Lung (tissue), 12 donors: ENCODE results near the gene TMEM178B. TPM values are rescaled to one million over a fixed set of nuclear protein-coding genes. Genes with fewer than 3 reads are reported as not detected.
"Not testable (repeated sequence)": the region's sequence is repeated elsewhere in the genome, so short reads cannot be mapped to it uniquely, and the experiment has no call there.

Source experiments
- ATAC-seq: fragments of 200-7000 bp; cut with Tn5 transposase; one replicate; pipeline ENCODE4 v1.9.1; 2020; ENCODE audit warnings: moderate number of reproducible peaks; ENCODE audit not compliant: insufficient read depth, low FRiP score
- DNase-seq, 3 donors: peaks; one replicate each; pipeline ENCODE4 v3.0.0-alpha.2; 2013 to 2017
- H3K27ac ChIP-seq, 2 donors: one replicate each; pipeline ENCODE4 v1.5.1; 2013; ENCODE audit warnings: mild to moderate bottlenecking in 2 of 2, moderate library complexity in 2 of 2, control low read depth in 1 of 2, inconsistent platforms in 1 of 2, low read depth in 1 of 2, low read length in 1 of 2
- H3K27me3 ChIP-seq, 3 donors: one replicate each; pipeline ENCODE4 v1.5.1; 2013; ENCODE audit warnings: low read length in 2 of 3; ENCODE audit not compliant: control insufficient read depth in 3 of 3, insufficient read depth in 3 of 3
- H3K36me3 ChIP-seq, 4 donors: one replicate each; pipeline ENCODE4 v1.5.1; 2013; ENCODE audit warnings: low read length in 4 of 4, mild to moderate bottlenecking in 1 of 4, moderate library complexity in 1 of 4; ENCODE audit not compliant: control insufficient read depth in 4 of 4, insufficient read depth in 4 of 4
- H3K4me1 ChIP-seq, 5 donors: one replicate each; pipeline ENCODE4 v1.5.1; 2013; ENCODE audit warnings: low read length in 5 of 5, mild to moderate bottlenecking in 2 of 5, moderate library complexity in 1 of 5; ENCODE audit not compliant: control insufficient read depth in 5 of 5, insufficient read depth in 5 of 5
- H3K4me3 ChIP-seq: one replicate; pipeline ENCODE4 v1.5.1; 2013; ENCODE audit warnings: mild to moderate bottlenecking, control low read depth, moderate library complexity
- H3K9ac ChIP-seq, 2 donors: one replicate each; pipeline ENCODE4 v1.5.1; 2013; ENCODE audit warnings: low read length in 2 of 2, control low read depth in 1 of 2; ENCODE audit not compliant: insufficient read depth in 1 of 2
- H3K9me3 ChIP-seq, 4 donors: one replicate each; pipeline ENCODE4 v1.5.1; 2013; ENCODE audit warnings: low read length in 3 of 4, mild to moderate bottlenecking in 1 of 4, moderate library complexity in 1 of 4; ENCODE audit not compliant: control insufficient read depth in 4 of 4, insufficient read depth in 3 of 4
- CTCF ChIP-seq: IDR thresholded peaks from 2 replicates; pipeline ENCODE4 v1.5.1; 2012; ENCODE audit warnings: mild to moderate bottlenecking; ENCODE audit errors: control extremely low read depth, extremely low read depth
- WGBS, 2 donors: extraction: QIAGEN DNeasy Blood & Tissue Kit; methylation state at CpG; one replicate each; pipeline ENCODE4 v1.1.7; 2013; 5-methylcytosine and 5-hydroxymethylcytosine counted together
- polyA plus RNA-seq, 2 donors: library from polyadenylated mRNA; stranded (reverse); fragments of 200-250 nt; gene quantifications; one replicate each; pipeline ENCODE4 v1.2.1, GENCODE V29; 2013
- total RNA-seq, 2 donors: library from RNA; depleted of rRNA in 1 of 2; stranded (reverse); fragments of >200 nt in 1 of 2; gene quantifications; one replicate each; pipeline ENCODE4 v1.2.1, GENCODE V29; 2014 to 2021
- donor health status: control.
- donor health status: control.
- donor health status: Bipolar disorder and iron deficiency.
- donor health status: healthy.
- donor health status: DM: yes; HTN: yes; CAD: no.

The TMEM178B gene
- total and polyA plus RNA-seq, 4 donors: 0.04 to 2.4 (median 0.48) TPM

- Histone ChIP-seq H3K9me3 (peaks cover 0 to 4% (median 0%) of the 10 kb centered on the region in 4 donors), H3K27ac (no peak overlapping the region), H3K36me3 (no peaks in the 10 kb centered on the region), H3K4me1 (no peaks in the 10 kb centered on the region), H3K9ac (no peak overlapping the region), H3K4me3 (no peak overlapping the region), H3K27me3 (peaks cover 0 to 3% (median 0%) of the 10 kb centered on the region in 3 donors)
- 30 to 38% methylated on average over 2 of the region's 2 CpGs for WGBS, 2 donors
- no peak for TF ChIP-seq CTCF
- DNase-seq (no peak), ATAC-seq (no peak)
Measured at GRCh38 chr7:141325275-141325674, 251.4 kb downstream of the TMEM178B start.

GRCh38 chr7:141328290-141328689 is 254.4 kb downstream of the TMEM178B start:
- no peak for ATAC-seq
- H3K36me3 ChIP-seq: no peaks in the 10 kb centered on the region
- peaks cover 0 to 3% (median 0%) of the 10 kb centered on the region in 3 donors for H3K27me3 ChIP-seq
- peak in 1 of 3 donors; percentile 6 for DNase-seq
- H3K9me3 ChIP-seq: peaks cover 0 to 4% (median 0%) of the 10 kb centered on the region in 4 donors
- WGBS, 2 donors: 50 to 64% methylated on average over 2 of the region's 2 CpGs
- TF ChIP-seq CTCF: no peak
- no peak overlapping the region for H3K4me3 ChIP-seq
- H3K9ac ChIP-seq: no peak overlapping the region
- no peak overlapping the region for H3K27ac ChIP-seq
- H3K4me1 ChIP-seq: no peaks in the 10 kb centered on the region

- not testable (repeated sequence) for H3K36me3 ChIP-seq, H3K4me3 ChIP-seq, DNase-seq, H3K27me3 ChIP-seq, H3K9ac ChIP-seq, H3K9me3 ChIP-seq, H3K27ac ChIP-seq, H3K4me1 ChIP-seq, ATAC-seq
- WGBS, 2 donors: 85 to 96% methylated on average over 2 of the region's 2 CpGs
Measured at GRCh38 chr7:141330285-141330684, 256.4 kb downstream of the TMEM178B start.

- peak; percentile 29 to 65 (median 29) for DNase-seq
- H3K9me3 ChIP-seq: no peaks in the 10 kb centered on the region
- no peaks in the 10 kb centered on the region for H3K27me3 ChIP-seq
- H3K4me1 ChIP-seq: no peaks in the 10 kb centered on the region
- TF ChIP-seq CTCF: no peak
- WGBS, 2 donors: 78 to 84% methylated on average over 4 of the region's 4 CpGs
- no peak overlapping the region for H3K9ac ChIP-seq
- H3K27ac ChIP-seq: no peak overlapping the region
- no peak for ATAC-seq
- no peaks in the 10 kb centered on the region for H3K36me3 ChIP-seq
- no peak overlapping the region for H3K4me3 ChIP-seq
Measured at GRCh38 chr7:141333459-141333858, 259.6 kb downstream of the TMEM178B start.
